ENCODE results near the gene RNF213. TPM values are rescaled to one million over a fixed set of nuclear protein-coding genes. Genes with fewer than 3 reads are reported as not detected.

Gene RNF213
- total RNA-seq, 1 experiment from 2014 or later, result 61.4 TPM

- Mint-ChIP-seq H3K27me3 (ENCODE audit: insufficient read depth, unreplicated experiment) (no peaks in the 10 kb centered on the region), H3K36me3 (ENCODE audit: insufficient read depth, unreplicated experiment) (peaks cover 21% of the 10 kb centered on the region), H3K27ac (ENCODE audit: unreplicated experiment) (no peak overlapping the region), H3K4me3 (ENCODE audit: unreplicated experiment) (no peak overlapping the region), H3K4me1 (ENCODE audit: low read depth, unreplicated experiment) (peaks cover 8% of the 10 kb centered on the region), H3K9me3 (ENCODE audit: unreplicated experiment) (no peaks in the 10 kb centered on the region)
- Histone ChIP-seq H3K36me3 (ENCODE audit: control insufficient read depth, insufficient read depth, low read length) (no peaks in the 10 kb centered on the region), H3K9me3 (no peaks in the 10 kb centered on the region), H3K4me1 (peaks cover 6% of the 10 kb centered on the region; the same call in 1 of the 2 replicates), H3K4me3 (ENCODE audit: low read depth, low read length) (no peak overlapping the region), H3K27me3 (replicated peaks; ENCODE audit: control insufficient read depth, insufficient read depth, low read length) (no peaks in the 10 kb centered on the region)
- intact Hi-C loops (cut with micrococcal nuclease; ENCODE audit: unreplicated experiment), result loop anchor here (5.0 kb wide), 1 partner anchor 77 kb away; the partner anchor contains the start of gene EIF4A3
- no TSS peak for BruUV-seq (replicated peaks)
- no peak for DNase-seq
- POLR2A ChIA-PET, result no interaction called here
- TF ChIP-seq, protein P1, sequence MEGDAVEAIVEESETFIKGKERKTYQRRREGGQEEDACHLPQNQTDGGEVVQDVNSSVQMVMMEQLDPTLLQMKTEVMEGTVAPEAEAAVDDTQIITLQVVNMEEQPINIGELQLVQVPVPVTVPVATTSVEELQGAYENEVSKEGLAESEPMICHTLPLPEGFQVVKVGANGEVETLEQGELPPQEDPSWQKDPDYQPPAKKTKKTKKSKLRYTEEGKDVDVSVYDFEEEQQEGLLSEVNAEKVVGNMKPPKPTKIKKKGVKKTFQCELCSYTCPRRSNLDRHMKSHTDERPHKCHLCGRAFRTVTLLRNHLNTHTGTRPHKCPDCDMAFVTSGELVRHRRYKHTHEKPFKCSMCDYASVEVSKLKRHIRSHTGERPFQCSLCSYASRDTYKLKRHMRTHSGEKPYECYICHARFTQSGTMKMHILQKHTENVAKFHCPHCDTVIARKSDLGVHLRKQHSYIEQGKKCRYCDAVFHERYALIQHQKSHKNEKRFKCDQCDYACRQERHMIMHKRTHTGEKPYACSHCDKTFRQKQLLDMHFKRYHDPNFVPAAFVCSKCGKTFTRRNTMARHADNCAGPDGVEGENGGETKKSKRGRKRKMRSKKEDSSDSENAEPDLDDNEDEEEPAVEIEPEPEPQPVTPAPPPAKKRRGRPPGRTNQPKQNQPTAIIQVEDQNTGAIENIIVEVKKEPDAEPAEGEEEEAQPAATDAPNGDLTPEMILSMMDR (IDR thresholded peaks at IDR 0.05; ENCODE audit: insufficient read depth in 1 of 2, low read depth in 1 of 2, low read length in 1 of 2, severe bottlenecking in 1 of 2, unreplicated experiment in 1 of 2), result no peak
- CTCF ChIA-PET, result no interaction called here
Observed at GRCh38 chr17:80223838-80224497, 36.7 kb upstream of the RNF213 start.

DNA sequence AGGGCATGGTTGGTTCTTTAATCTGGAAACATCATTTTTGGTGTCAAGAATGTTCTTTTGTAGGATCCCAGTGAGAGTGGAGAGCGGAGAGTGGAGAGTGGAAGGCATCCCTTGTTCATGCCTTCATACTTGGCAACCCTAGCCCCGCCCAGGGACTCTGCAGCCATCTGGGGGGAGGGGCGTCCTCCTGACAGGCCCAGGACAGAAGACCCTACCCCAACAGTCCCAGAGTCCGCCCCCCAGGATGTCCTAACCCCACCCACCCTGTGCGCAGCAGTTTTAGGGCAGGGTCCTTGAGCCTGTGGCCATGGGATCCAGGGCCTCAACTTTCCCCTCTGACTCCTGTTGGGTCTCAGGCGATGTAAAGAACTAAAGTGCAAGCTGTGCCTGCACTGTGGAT, 36.0 kb upstream of the RNF213 start:
- intact Hi-C loops (cut with micrococcal nuclease; ENCODE audit: unreplicated experiment), result loop anchor here (5.0 kb wide), 1 partner anchor 77 kb away; the partner anchor contains the start of gene EIF4A3
- DNase-seq, result no peak
- H3K27ac Mint-ChIP-seq (ENCODE audit: unreplicated experiment), result no peak overlapping the region
- peaks cover 8% of the 10 kb centered on the region for H3K4me1 Mint-ChIP-seq (ENCODE audit: low read depth, unreplicated experiment)
- Histone ChIP-seq H3K27me3 (replicated peaks; ENCODE audit: control insufficient read depth, insufficient read depth, low read length) (no peaks in the 10 kb centered on the region), H3K4me3 (ENCODE audit: low read depth, low read length) (no peak overlapping the region), H3K36me3 (ENCODE audit: control insufficient read depth, insufficient read depth, low read length) (no peaks in the 10 kb centered on the region), H3K4me1 (peaks cover 6% of the 10 kb centered on the region; the same call in 1 of the 2 replicates), H3K9me3 (no peaks in the 10 kb centered on the region)
- H3K36me3 Mint-ChIP-seq (ENCODE audit: insufficient read depth, unreplicated experiment), result peaks cover 14% of the 10 kb centered on the region
- H3K27me3 Mint-ChIP-seq (ENCODE audit: insufficient read depth, unreplicated experiment), result no peaks in the 10 kb centered on the region
- no peaks in the 10 kb centered on the region for H3K9me3 Mint-ChIP-seq (ENCODE audit: unreplicated experiment)
- POLR2A ChIA-PET, result no interaction called here
- TF ChIP-seq, protein P1 (IDR thresholded peaks at IDR 0.05; ENCODE audit: insufficient read depth in 1 of 2, low read depth in 1 of 2, low read length in 1 of 2, severe bottlenecking in 1 of 2, unreplicated experiment in 1 of 2), result no peak
- H3K4me3 Mint-ChIP-seq (ENCODE audit: unreplicated experiment), result no peak overlapping the region
- CTCF ChIA-PET, result interaction anchor here (0.8 kb wide), 1 partner anchor 60 kb away, joined by 4 read pairs; no protein-coding TSS in a partner anchor
- BruUV-seq (replicated peaks), result no TSS peak

DNA sequence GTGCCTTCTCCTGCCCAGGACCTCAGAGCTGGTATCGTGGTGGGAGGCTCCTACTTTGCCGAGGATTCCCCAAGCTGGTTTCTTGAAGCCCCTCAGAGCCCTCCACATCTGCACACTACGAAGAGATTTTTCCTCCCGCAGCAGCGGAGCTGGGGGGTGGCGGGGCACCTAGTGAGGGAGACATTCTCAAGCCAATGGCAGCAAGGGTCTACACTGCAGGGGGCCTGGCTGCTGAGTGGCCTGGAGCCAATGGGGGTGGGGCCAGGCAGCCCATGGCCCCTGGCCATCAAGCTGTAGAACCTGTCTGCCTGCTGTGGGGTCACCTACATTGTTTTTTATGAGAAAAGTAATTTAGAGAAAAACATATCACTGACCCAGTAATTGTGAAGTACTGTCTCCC, 35.4 kb upstream of the RNF213 start:
- H3K36me3 Mint-ChIP-seq (ENCODE audit: insufficient read depth, unreplicated experiment), result peaks cover 17% of the 10 kb centered on the region
- no peak overlapping the region for H3K4me3 Mint-ChIP-seq (ENCODE audit: unreplicated experiment)
- intact Hi-C loops (cut with micrococcal nuclease; ENCODE audit: unreplicated experiment), result no loop called here
- Histone ChIP-seq H3K9me3 (no peaks in the 10 kb centered on the region), H3K4me1 (peaks cover 6% of the 10 kb centered on the region; the same call in 1 of the 2 replicates), H3K36me3 (ENCODE audit: control insufficient read depth, insufficient read depth, low read length) (no peaks in the 10 kb centered on the region), H3K4me3 (ENCODE audit: low read depth, low read length) (no peak overlapping the region), H3K27me3 (replicated peaks; ENCODE audit: control insufficient read depth, insufficient read depth, low read length) (no peaks in the 10 kb centered on the region)
- H3K9me3 Mint-ChIP-seq (ENCODE audit: unreplicated experiment), result no peaks in the 10 kb centered on the region
- ChIA-PET POLR2A (no interaction called here), CTCF (interaction anchor here (0.8 kb wide), 1 partner anchor 59 kb away, joined by 4 read pairs; no protein-coding TSS in a partner anchor)
- H3K27me3 Mint-ChIP-seq (ENCODE audit: insufficient read depth, unreplicated experiment), result no peaks in the 10 kb centered on the region
- TF ChIP-seq, protein P1 (IDR thresholded peaks at IDR 0.05; ENCODE audit: insufficient read depth in 1 of 2, low read depth in 1 of 2, low read length in 1 of 2, severe bottlenecking in 1 of 2, unreplicated experiment in 1 of 2), result no peak
- H3K27ac Mint-ChIP-seq (ENCODE audit: unreplicated experiment), result no peak overlapping the region
- H3K4me1 Mint-ChIP-seq (ENCODE audit: low read depth, unreplicated experiment), result peaks cover 8% of the 10 kb centered on the region
- DNase-seq, result no peak
- no TSS peak for BruUV-seq (replicated peaks)

All from Caco-2 (cell line).